ENCODE results near the gene PLEKHA5. TPM values are rescaled to one million over a fixed set of nuclear protein-coding genes. Genes with fewer than 3 reads are reported as not detected.
A peak's percentile ranks its signal among the peaks of the same experiment; 100 is the strongest.
"Not testable (repeated sequence)": the region's sequence is repeated elsewhere in the genome, so short reads cannot be mapped to it uniquely, and the experiment has no call there.

Gene PLEKHA5
- total RNA-seq, 1 donor from 2014 or later, result 19.5 TPM

GRCh38 chr12:19227880-19228210 is 98.3 kb downstream of the PLEKHA5 start:
- no peak for DNase-seq (ENCODE audit: low read depth)

GRCh38 chr12:19229021-19229420 is 99.5 kb downstream of the PLEKHA5 start:
- DNase-seq (ENCODE audit: low read depth), result not testable (repeated sequence)

- no peak for DNase-seq (ENCODE audit: low read depth)
Observed at GRCh38 chr12:19230299-19230866, 100.8 kb downstream of the PLEKHA5 start.

DNA sequence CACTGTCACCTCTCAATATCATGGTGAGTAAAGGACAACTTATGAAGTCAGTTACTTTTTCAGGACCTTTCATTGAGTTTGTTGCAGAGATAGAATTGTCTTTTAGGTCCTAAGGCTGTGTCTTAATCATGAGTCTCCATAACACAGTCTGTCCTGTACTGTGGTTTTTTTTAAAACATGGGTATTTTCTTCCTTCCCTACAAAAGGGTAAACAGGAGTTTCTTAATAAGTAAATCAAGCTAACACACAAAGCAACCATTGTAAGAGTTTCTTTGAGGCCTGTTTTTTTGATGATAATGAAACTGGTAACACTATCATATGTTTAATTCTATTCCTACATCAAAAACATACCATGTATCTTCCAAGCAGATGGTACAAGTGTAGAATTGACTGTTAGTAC is 101.4 kb downstream of the PLEKHA5 start:
- no peak for DNase-seq (ENCODE audit: low read depth)

GRCh38 chr12:19234171-19234704 is 104.7 kb downstream of the PLEKHA5 start:
- DNase-seq (ENCODE audit: low read depth), result no peak

GRCh38 chr12:19234981-19235871 is 105.7 kb downstream of the PLEKHA5 start:
- no peak for DNase-seq (ENCODE audit: low read depth)

GRCh38 chr12:19236656-19237055 is 107.1 kb downstream of the PLEKHA5 start:
- peak; percentile 65 for DNase-seq (ENCODE audit: low read depth)

DNA sequence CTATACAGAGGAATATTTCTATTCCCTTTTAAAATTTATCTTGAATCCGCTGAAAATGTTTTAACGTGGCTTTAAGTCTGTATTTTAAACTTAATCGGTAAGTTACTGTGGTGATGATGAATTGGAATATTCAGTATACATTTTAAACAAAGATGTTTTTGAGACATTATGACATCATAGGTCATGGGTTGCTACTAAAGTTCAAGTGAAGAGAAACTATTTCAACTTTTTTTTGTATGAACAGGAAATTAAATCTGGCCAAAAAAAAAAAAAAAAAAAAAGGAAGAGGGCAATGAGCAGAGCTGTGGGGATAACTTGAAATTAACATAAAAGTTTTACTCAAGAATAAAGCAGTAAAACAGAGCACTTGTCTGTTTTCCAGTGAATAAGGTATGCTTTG is 109.0 kb downstream of the PLEKHA5 start:
- no peak for DNase-seq (ENCODE audit: low read depth)

GRCh38 chr12:19239102-19239501 is 109.6 kb downstream of the PLEKHA5 start:
- no peak for DNase-seq (ENCODE audit: low read depth)

GRCh38 chr12:19239616-19240234 is 110.2 kb downstream of the PLEKHA5 start:
- peak; percentile 35 for DNase-seq (ENCODE audit: low read depth)

DNA sequence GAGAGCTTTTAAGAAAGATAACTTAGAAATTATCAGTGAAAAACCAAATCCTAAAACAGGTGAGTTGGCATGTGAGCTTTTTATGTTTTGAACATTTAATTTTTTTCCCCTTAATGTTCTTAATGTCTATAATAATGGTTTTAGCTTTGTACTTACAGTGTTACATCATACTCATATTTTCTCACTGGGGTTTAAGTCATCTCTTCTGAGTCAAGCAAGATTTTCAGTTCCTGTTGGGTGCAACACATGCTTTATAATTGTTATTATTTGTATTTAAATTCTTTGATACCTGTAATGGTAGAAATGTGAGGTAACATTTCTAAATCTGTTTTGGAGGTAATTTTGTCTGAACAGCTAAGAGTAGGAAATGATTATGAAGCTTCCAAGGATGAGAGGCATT is 113.0 kb downstream of the PLEKHA5 start:
- no peak for DNase-seq (ENCODE audit: low read depth)

GRCh38 chr12:19243551-19243950 is 114.0 kb downstream of the PLEKHA5 start:
- no peak for DNase-seq (ENCODE audit: low read depth)

DNA sequence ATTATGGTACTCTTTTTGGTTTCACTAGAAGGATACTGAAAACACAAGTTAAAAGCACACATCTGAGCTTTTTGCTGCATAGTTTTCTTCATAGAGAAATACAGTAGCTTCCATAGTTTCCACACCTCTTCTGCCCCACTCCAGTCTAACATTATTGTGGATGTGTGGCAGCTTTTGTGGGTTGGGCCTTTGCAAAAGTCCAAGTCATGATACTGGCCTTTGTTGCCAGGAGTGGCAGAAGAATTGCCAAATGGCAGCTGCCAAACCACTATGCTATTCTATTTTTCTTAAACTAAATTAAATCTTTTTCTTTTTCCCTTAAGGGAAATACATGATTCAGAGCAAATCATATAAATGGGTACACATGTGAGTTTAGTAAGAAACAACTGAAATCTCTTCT is 114.8 kb downstream of the PLEKHA5 start:
- DNase-seq (ENCODE audit: low read depth), result peak; percentile 73

DNA sequence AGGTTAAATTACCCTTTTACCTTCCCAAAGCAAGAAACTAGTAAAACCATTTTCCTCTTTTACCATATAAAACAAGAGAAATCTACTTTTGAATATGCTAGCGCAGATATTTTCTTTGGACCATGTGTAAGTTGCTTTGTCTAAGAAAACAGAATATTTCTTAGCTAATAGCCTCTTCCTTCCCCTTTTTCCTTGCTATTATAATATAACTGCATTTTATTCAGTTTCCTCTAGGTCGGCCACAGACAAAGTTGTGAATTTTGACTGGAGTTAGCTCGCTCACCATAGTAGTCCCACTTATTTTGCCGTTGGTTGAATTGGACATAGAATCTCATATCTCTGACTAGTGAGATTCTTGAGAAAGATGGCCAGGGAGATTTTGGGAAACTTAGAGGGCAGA is 115.6 kb downstream of the PLEKHA5 start:
- DNase-seq (ENCODE audit: low read depth), result no peak

GRCh38 chr12:19245666-19246065 is 116.1 kb downstream of the PLEKHA5 start:
- DNase-seq (ENCODE audit: low read depth), result no peak

- no peak for DNase-seq (ENCODE audit: low read depth)
Observed at GRCh38 chr12:19246933-19247332, 117.4 kb downstream of the PLEKHA5 start.

- DNase-seq (ENCODE audit: low read depth), result no peak
Observed at GRCh38 chr12:19248929-19249602, 119.5 kb downstream of the PLEKHA5 start.

DNA sequence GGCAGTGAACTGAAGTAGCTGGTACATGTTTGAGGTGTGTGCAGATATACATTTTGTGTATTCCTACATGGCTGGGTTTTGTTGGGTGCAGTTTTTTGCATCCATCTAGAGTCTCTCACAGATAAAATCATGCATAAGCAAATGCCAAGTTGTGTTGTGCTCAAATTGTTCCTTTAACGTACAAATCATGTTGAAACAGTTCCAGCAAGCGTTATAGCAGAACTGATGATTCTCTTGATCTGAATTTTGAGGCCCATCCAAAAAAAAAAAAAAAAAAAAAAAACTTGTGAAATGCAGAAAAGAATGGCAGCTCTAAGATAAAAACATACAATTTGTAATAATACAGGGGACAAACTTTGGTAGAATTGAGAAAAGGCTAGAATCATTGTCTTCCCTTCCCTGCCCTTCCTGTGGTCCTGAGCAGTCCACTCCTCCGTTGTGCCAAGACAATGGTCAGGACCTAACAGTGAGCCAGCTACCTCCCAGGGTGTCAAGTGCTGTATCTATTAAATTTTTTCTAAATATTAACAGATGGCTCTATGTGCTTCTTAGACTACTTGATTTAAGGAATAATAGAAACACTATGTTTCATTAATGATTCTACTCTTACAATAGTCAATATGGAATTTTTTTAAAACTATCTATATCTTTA is 122.1 kb downstream of the PLEKHA5 start:
- DNase-seq (ENCODE audit: low read depth), result no peak

GRCh38 chr12:19260135-19260534 is 130.6 kb downstream of the PLEKHA5 start:
- DNase-seq (ENCODE audit: low read depth), result no peak

DNA sequence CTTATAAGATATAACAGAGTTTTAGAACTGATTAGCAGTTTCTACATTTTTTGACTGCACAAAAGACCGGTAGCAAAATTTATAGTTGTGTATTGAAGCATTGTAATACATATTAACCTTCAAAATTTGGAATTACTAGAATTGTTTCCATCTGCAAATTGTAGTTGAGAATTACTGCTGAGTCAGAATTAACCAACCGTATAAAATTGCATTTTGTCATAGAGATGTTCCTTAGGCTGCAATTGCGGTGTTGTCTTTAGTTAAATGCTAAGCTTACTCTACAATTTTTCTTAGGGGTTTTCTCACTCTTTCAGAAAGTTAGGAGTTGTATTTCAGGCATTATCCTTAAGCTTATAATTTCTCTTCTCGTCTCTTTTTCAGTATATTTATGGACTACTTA is 132.2 kb downstream of the PLEKHA5 start:
- DNase-seq (ENCODE audit: low read depth), result no peak

DNA sequence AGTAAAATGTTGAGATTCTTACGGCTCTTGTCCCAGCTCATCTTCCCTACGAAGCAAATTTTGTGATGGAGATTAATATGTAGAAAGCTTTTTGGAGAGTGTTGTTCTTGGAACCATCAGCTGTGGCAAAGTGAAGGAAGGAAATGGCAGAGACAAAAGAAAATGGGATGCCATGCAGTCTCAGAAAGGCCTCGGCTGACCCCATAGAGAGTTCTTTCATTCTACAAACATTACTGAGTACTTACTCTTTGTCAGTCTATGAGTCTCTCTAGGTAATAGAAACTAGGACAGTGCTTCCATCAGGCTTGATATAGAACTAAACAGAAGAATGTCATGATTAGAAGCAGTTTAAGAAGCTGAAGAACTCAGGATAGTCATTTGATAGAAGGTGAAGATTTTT is 134.1 kb downstream of the PLEKHA5 start:
- no peak for DNase-seq (ENCODE audit: low read depth)

All from myocyte (in vitro differentiated cells).